Sigmoid colon (tissue), 7 donors: ENCODE results near the gene RNF7. TPM values are rescaled to one million over a fixed set of nuclear protein-coding genes. Genes with fewer than 3 reads are reported as not detected.

Experiments used
- DNase-seq: peaks from one replicate; pipeline ENCODE4 v3.0.0-alpha.2; 2019
- H3K27ac ChIP-seq, 4 donors: fragments of 200-600 bp; sonication (generic); one replicate each; pipeline ENCODE4 v1.5.1; 2016 to 2019; ENCODE audit warnings: mild to moderate bottlenecking in 1 of 4
- H3K27me3 ChIP-seq, 3 donors: fragments of 200-600 bp; sonication (generic); one replicate each; pipeline ENCODE4 v1.5.1; 2019; ENCODE audit warnings: mild to moderate bottlenecking in 1 of 3
- H3K36me3 ChIP-seq, 4 donors: fragments of 200-600 bp; sonication (generic); one replicate each; pipeline ENCODE4 v1.5.1; 2016 to 2019
- H3K4me1 ChIP-seq, 4 donors: fragments of 200-600 bp; sonication (generic); one replicate each; pipeline ENCODE4 v1.5.1; 2017 to 2019
- H3K4me3 ChIP-seq, 4 donors: fragments of 200-600 bp; sonication (generic); one replicate each; pipeline ENCODE4 v1.5.1; 2017 to 2019; ENCODE audit warnings: mild to moderate bottlenecking in 2 of 4, moderate library complexity in 1 of 4
- H3K9me3 ChIP-seq, 4 donors: fragments of 200-600 bp in 3 of 4; sonication (generic) in 3 of 4; one replicate each; pipeline versions ENCODE4 v1.5.1 to v1.6.1; 2013 to 2019
- CTCF ChIP-seq, 4 experiments: fragments of 450-650 bp in 3 of 4; fragments of 200-600 bp in 1 of 4; IDR thresholded peaks; one replicate each; pipeline ENCODE4 v1.5.1; 2016 to 2019; ENCODE audit warnings: antibody characterized with exemption in 4 of 4, mild to moderate bottlenecking in 3 of 4, moderate library complexity in 2 of 4
- EP300 ChIP-seq, 4 donors: sonication (generic); formaldehyde crosslinking; IDR thresholded peaks; one replicate each; pipeline ENCODE4 v1.6.1; 2017; ENCODE audit warnings: antibody characterized with exemption in 4 of 4
- POLR2A ChIP-seq, 2 donors: fragments of 450-650 bp; IDR thresholded peaks; one replicate each; pipeline ENCODE4 v1.6.1; 2016; ENCODE audit warnings: antibody characterized with exemption in 2 of 2, mild to moderate bottlenecking in 2 of 2, moderate library complexity in 2 of 2
- POLR2AphosphoS5 ChIP-seq, 4 donors: sonication (generic); formaldehyde crosslinking; IDR thresholded peaks; one replicate each; pipeline ENCODE4 v1.6.1; 2017; ENCODE audit warnings: antibody characterized with exemption in 4 of 4
- WGBS, 2 donors: extraction: QIAGEN DNeasy Blood & Tissue Kit; methylation state at CpG; one replicate each; pipeline ENCODE4 v1.1.7; 2013; 5-methylcytosine and 5-hydroxymethylcytosine counted together
- intact Hi-C: fragments of 100-400 bp; cut with DNase I; formaldehyde crosslinking; loops from one replicate; pipeline ENCODE4 v1.15.1; 2023
- polyA plus RNA-seq, 3 donors: library from polyadenylated mRNA; stranded (reverse); fragments of 200-250 nt; gene quantifications; one replicate each; pipeline ENCODE4 v1.2.3, GENCODE V29; 2013
- total RNA-seq, 4 donors: library from RNA; depleted of rRNA; stranded (reverse); fragments of >200 nt; gene quantifications; one replicate each; pipeline ENCODE4 v1.1.0, GENCODE V29; 2016
- donor health status: healthy with polysubstance abuse.
- donor health status: Bipolar disorder and iron deficiency.
- donor health status: healthy.

RNF7 gene
- total and polyA plus RNA-seq, 7 donors: 87.2 to 292 (median 139) TPM

- Histone ChIP-seq H3K27me3 (no peaks in the 10 kb centered on the region), H3K4me1 (peaks cover 0 to 8% (median 6%) of the 10 kb centered on the region in 4 donors), H3K4me3 (no peak overlapping the region), H3K27ac (peak overlapping the region in 2 of 4 donors; percentile 28 to 36), H3K36me3 (no peaks in the 10 kb centered on the region), H3K9me3 (peaks cover 0 to 5% (median 0%) of the 10 kb centered on the region in 4 donors)
- no peak for TF ChIP-seq POLR2AphosphoS5 (IDR thresholded peaks at IDR 0.05)
- TF ChIP-seq POLR2A (IDR thresholded peaks at IDR 0.05): no peak
- TF ChIP-seq CTCF (IDR thresholded peaks at IDR 0.05): no peak
- TF ChIP-seq EP300 (IDR thresholded peaks at IDR 0.05): no peak
- 63 to 72% methylated on average over 6 of the region's 6 CpGs for WGBS, 2 donors
- DNase-seq: no peak
- intact Hi-C loops: no loop called here
Measured at GRCh38 chr3:141710888-141711616, 27.0 kb upstream of the RNF7 start.

GRCh38 chr3:141714671-141715070 lies 23.4 kb upstream of the RNF7 start:
- Histone ChIP-seq H3K27ac (no peak overlapping the region), H3K4me1 (no peaks in the 10 kb centered on the region), H3K9me3 (peaks cover 0 to 5% (median 0%) of the 10 kb centered on the region in 4 donors), H3K27me3 (no peaks in the 10 kb centered on the region), H3K36me3 (no peaks in the 10 kb centered on the region), H3K4me3 (no peak overlapping the region)
- WGBS, 2 donors: 72 to 90% methylated on average over 1 of the region's 1 CpG
- intact Hi-C loops: no loop called here
- TF ChIP-seq CTCF (IDR thresholded peaks at IDR 0.05) (no peak), EP300 (IDR thresholded peaks at IDR 0.05) (no peak), POLR2AphosphoS5 (IDR thresholded peaks at IDR 0.05) (no peak), POLR2A (IDR thresholded peaks at IDR 0.05) (no peak)
- no peak for DNase-seq

GRCh38 chr3:141722081-141722480 lies 16.0 kb upstream of the RNF7 start:
- H3K36me3 ChIP-seq: no peaks in the 10 kb centered on the region
- no peak for DNase-seq
- 90 to 94% methylated on average over 2 of the region's 2 CpGs for WGBS, 2 donors
- H3K27ac ChIP-seq: no peak overlapping the region
- no peaks in the 10 kb centered on the region for H3K4me1 ChIP-seq
- intact Hi-C loops: no loop called here
- H3K27me3 ChIP-seq: no peaks in the 10 kb centered on the region
- H3K4me3 ChIP-seq: no peak overlapping the region
- H3K9me3 ChIP-seq: no peaks in the 10 kb centered on the region
- no peak for TF ChIP-seq CTCF (IDR thresholded peaks at IDR 0.05)
- no peak for TF ChIP-seq POLR2AphosphoS5 (IDR thresholded peaks at IDR 0.05)
- no peak for TF ChIP-seq POLR2A (IDR thresholded peaks at IDR 0.05)
- TF ChIP-seq EP300 (IDR thresholded peaks at IDR 0.05): no peak

- no peak for DNase-seq
- TF ChIP-seq POLR2AphosphoS5 (IDR thresholded peaks at IDR 0.05) (no peak), EP300 (IDR thresholded peaks at IDR 0.05) (no peak), CTCF (IDR thresholded peaks at IDR 0.05) (no peak), POLR2A (IDR thresholded peaks at IDR 0.05) (no peak)
- H3K27ac ChIP-seq: no peak overlapping the region
- no peaks in the 10 kb centered on the region for H3K36me3 ChIP-seq
- WGBS, 2 donors: 85 to 87% methylated on average over 2 of the region's 2 CpGs
- no peaks in the 10 kb centered on the region for H3K27me3 ChIP-seq
- H3K4me3 ChIP-seq: no peak overlapping the region
- intact Hi-C loops: no loop called here
- no peaks in the 10 kb centered on the region for H3K9me3 ChIP-seq
- H3K4me1 ChIP-seq: no peaks in the 10 kb centered on the region
Measured at GRCh38 chr3:141722648-141723047, 15.4 kb upstream of the RNF7 start.

GRCh38 chr3:141723255-141723654 lies 14.8 kb upstream of the RNF7 start:
- no peak for DNase-seq
- H3K27ac ChIP-seq: no peak overlapping the region
- intact Hi-C loops: no loop called here
- TF ChIP-seq POLR2A (IDR thresholded peaks at IDR 0.05): no peak
- no peak for TF ChIP-seq POLR2AphosphoS5 (IDR thresholded peaks at IDR 0.05)
- no peak for TF ChIP-seq CTCF (IDR thresholded peaks at IDR 0.05)
- no peak for TF ChIP-seq EP300 (IDR thresholded peaks at IDR 0.05)
- no peaks in the 10 kb centered on the region for H3K4me1 ChIP-seq
- no peaks in the 10 kb centered on the region for H3K9me3 ChIP-seq
- no peaks in the 10 kb centered on the region for H3K27me3 ChIP-seq
- H3K36me3 ChIP-seq: no peaks in the 10 kb centered on the region
- H3K4me3 ChIP-seq: no peak overlapping the region
